Stomach (tissue), 4 donors: Measurements from ENCODE around the gene IRF2.

Experiments used
- EP300 ChIP-seq: sonication (generic); formaldehyde crosslinking; IDR thresholded peaks from one replicate; pipeline ENCODE4 v1.6.1; 2017; ENCODE audit warnings: antibody characterized with exemption
- POLR2A ChIP-seq, 4 donors: fragments of 450-650 bp; IDR thresholded peaks; one replicate each; pipeline ENCODE4 v1.6.1; 2016; ENCODE audit warnings: antibody characterized with exemption in 4 of 4, control low read depth in 2 of 4, mild to moderate bottlenecking in 1 of 4, moderate library complexity in 1 of 4
- POLR2AphosphoS5 ChIP-seq, 3 donors: sonication (generic); formaldehyde crosslinking; IDR thresholded peaks; one replicate each; pipeline ENCODE4 v1.6.1; 2016; ENCODE audit warnings: antibody characterized with exemption in 3 of 3
- TF ChIP-seq, protein P1 (sequence below), 7 experiments: fragments of 450-650 bp in 4 of 7; fragments of 200-600 bp in 3 of 7; sonication (generic) in 3 of 7; IDR thresholded peaks; one replicate each; pipeline ENCODE4 v1.5.1; 2016 to 2019; ENCODE audit warnings: antibody characterized with exemption in 7 of 7, control low read depth in 2 of 7, mild to moderate bottlenecking in 1 of 7

DNA sequence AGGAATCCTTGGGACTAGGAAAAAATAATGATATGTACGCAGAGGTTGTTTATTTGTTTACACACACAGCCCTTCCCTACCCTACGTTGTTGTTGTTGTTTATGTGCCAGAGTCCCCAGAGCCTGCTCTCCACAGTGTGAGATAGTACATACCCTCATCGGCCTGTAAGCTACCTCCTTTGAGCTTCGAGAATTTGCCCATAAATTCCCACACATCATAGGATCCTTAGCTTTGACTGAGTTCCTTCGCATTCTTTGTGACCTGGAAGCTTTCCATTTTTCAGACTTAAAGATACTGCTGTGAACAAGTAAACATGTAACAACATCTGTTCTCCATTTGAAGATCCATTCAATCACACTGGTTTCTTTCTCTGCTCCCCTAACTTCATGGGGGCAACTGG is 114.5 kb downstream of the IRF2 start:
- TF ChIP-seq POLR2AphosphoS5 (IDR thresholded peaks at IDR 0.05) = no peak
- TF ChIP-seq, protein P1, sequence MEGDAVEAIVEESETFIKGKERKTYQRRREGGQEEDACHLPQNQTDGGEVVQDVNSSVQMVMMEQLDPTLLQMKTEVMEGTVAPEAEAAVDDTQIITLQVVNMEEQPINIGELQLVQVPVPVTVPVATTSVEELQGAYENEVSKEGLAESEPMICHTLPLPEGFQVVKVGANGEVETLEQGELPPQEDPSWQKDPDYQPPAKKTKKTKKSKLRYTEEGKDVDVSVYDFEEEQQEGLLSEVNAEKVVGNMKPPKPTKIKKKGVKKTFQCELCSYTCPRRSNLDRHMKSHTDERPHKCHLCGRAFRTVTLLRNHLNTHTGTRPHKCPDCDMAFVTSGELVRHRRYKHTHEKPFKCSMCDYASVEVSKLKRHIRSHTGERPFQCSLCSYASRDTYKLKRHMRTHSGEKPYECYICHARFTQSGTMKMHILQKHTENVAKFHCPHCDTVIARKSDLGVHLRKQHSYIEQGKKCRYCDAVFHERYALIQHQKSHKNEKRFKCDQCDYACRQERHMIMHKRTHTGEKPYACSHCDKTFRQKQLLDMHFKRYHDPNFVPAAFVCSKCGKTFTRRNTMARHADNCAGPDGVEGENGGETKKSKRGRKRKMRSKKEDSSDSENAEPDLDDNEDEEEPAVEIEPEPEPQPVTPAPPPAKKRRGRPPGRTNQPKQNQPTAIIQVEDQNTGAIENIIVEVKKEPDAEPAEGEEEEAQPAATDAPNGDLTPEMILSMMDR (IDR thresholded peaks at IDR 0.05) = no peak
- TF ChIP-seq POLR2A (IDR thresholded peaks at IDR 0.05) = no peak
- no peak for TF ChIP-seq EP300
